NCI-H2171 (cell line): ENCODE data around the gene TMEM165.

Experiments
- DNase-seq: peaks from one replicate; lab custom pipeline; 2025; lab: John Stamatoyannopoulos, UW

The TMEM165 gene

DNA sequence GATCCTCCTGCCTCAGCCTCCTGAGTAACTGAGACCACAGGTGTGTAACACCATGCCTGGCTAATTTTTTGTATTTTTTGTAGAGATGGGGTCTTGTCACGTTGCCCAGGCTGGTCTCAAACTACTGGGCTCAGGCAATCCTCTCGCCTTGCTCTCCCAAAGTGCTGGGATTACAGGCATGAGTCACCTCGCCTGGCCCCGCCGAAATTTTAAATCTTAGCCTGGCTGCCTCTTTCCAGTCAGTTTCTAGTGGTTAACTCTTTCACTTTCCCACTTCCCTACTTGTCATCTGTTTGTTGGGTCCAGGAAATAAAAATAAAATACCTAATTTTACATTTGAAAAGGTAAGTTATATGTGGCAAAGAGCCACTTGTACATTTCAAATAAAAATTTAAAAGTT, 62.4 kb downstream of the TMEM165 start:
- no peak for DNase-seq

- no peak for DNase-seq
Observed at GRCh38 chr4:55458611-55459010, 62.9 kb downstream of the TMEM165 start.

DNA sequence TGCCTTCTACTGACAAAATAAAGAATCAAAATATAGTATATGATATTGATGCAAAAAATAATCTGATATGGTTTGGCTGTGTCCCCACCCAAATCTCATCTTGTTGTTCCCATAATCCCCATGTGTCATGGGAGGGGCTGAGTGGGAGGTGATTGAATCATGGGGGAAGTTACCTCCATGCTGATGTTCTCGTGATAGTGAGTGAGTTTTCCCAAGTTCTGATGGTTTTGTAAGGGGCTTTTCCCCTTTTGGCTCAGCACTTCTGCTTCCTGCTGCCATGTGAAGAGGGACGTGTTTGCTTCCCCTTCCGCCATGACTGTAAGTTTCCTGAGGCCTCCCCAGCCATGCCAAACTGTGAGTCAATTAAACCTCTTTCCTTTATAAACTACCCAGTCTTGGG, 70.2 kb downstream of the TMEM165 start:
- no peak for DNase-seq

DNA sequence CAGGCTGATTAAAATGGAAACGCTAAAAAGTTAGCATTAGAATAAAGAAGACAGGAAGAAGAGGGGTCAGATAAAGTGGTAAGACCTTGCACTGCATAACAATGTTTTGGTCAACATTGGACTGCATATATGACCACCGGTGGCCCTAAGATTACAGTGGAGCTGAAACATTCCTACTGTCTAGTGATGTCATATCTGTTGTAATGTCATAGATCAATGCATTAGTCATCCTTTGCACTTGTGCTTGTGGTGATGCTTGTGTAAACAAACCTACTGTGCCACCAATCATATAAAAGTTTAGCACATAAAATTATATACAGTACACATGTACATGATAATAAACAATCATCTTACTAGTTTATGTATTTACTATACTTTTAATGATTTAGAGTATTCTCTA, 73.0 kb downstream of the TMEM165 start:
- DNase-seq, result no peak

GRCh38 chr4:55469979-55470378, 74.2 kb downstream of the TMEM165 start:
- no peak for DNase-seq
